OCI-LY3 (cell line): ENCODE data around the gene MYO5A.

Experiments used
- EZH2phosphoT487 ChIP-seq: fragments of 200-600 bp; shearing (Covaris generic); IDR thresholded peaks from 2 replicates; pipeline ENCODE4 v1.6.1; 2018; ENCODE audit warnings: antibody characterized with exemption, mixed run types, low read depth
- TF ChIP-seq, protein P1 (sequence below): fragments of 200-600, 300-600 bp; sonication (generic); IDR thresholded peaks from 2 replicates; pipeline ENCODE4 v1.5.1; 2014; ENCODE audit warnings: antibody characterized with exemption, low read length, low read depth

DNA sequence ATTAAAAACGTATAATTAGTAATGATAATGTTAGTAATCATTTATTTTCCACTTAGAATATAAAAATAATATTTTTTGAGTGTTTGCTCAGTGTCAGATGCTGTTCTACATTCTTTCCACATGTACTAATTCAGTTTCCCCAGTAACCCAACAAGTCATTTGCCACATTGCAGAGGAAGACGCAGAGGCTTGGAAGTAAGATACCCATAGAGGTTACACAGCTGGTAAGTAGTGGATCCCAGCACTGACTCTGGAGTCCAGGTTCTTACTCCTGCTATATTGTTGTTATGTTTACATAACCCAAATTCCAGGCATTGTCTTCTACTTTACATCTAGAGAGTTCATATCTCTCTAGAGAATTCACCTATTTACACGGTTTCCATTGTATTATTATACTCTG lies 184.8 kb downstream of the MYO5A start:
- TF ChIP-seq, protein P1, sequence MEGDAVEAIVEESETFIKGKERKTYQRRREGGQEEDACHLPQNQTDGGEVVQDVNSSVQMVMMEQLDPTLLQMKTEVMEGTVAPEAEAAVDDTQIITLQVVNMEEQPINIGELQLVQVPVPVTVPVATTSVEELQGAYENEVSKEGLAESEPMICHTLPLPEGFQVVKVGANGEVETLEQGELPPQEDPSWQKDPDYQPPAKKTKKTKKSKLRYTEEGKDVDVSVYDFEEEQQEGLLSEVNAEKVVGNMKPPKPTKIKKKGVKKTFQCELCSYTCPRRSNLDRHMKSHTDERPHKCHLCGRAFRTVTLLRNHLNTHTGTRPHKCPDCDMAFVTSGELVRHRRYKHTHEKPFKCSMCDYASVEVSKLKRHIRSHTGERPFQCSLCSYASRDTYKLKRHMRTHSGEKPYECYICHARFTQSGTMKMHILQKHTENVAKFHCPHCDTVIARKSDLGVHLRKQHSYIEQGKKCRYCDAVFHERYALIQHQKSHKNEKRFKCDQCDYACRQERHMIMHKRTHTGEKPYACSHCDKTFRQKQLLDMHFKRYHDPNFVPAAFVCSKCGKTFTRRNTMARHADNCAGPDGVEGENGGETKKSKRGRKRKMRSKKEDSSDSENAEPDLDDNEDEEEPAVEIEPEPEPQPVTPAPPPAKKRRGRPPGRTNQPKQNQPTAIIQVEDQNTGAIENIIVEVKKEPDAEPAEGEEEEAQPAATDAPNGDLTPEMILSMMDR, result no peak
- no peak for TF ChIP-seq EZH2phosphoT487
